ENCODE results near the gene NEDD8.

GRCh38 chr14:24277071-24277470 is 44.9 kb upstream of the NEDD8 start:
- TF ChIP-seq CTCF (IDR thresholded peaks at IDR 0.05) (no peak), POLR2A (IDR thresholded peaks at IDR 0.05) (no peak)
